ENCODE measurements around the gene RHBDD1.

GRCh38 chr2:226902041-226902966 is 66.5 kb downstream of the RHBDD1 start:
- TF ChIP-seq CTCF (IDR thresholded peaks at IDR 0.05) = no peak
- TF ChIP-seq POLR2A (IDR thresholded peaks at IDR 0.05) = no peak

Data from lower leg skin (tissue), 3 donors.